Sigmoid colon (tissue), 7 donors: ENCODE results near the gene ADGRE3. TPM values are rescaled to one million over a fixed set of nuclear protein-coding genes. Genes with fewer than 3 reads are reported as not detected.

Experiments used
- DNase-seq: peaks from one replicate; pipeline ENCODE4 v3.0.0-alpha.2; 2019
- H3K27ac ChIP-seq, 4 donors: fragments of 200-600 bp; sonication (generic); one replicate each; pipeline ENCODE4 v1.5.1; 2016 to 2019; ENCODE audit warnings: mild to moderate bottlenecking in 1 of 4
- H3K27me3 ChIP-seq, 3 donors: fragments of 200-600 bp; sonication (generic); one replicate each; pipeline ENCODE4 v1.5.1; 2019; ENCODE audit warnings: mild to moderate bottlenecking in 1 of 3
- H3K36me3 ChIP-seq, 4 donors: fragments of 200-600 bp; sonication (generic); one replicate each; pipeline ENCODE4 v1.5.1; 2016 to 2019
- H3K4me1 ChIP-seq, 4 donors: fragments of 200-600 bp; sonication (generic); one replicate each; pipeline ENCODE4 v1.5.1; 2017 to 2019
- H3K4me3 ChIP-seq, 4 donors: fragments of 200-600 bp; sonication (generic); one replicate each; pipeline ENCODE4 v1.5.1; 2017 to 2019; ENCODE audit warnings: mild to moderate bottlenecking in 2 of 4, moderate library complexity in 1 of 4
- H3K9me3 ChIP-seq, 4 donors: fragments of 200-600 bp in 3 of 4; sonication (generic) in 3 of 4; one replicate each; pipeline versions ENCODE4 v1.5.1 to v1.6.1; 2013 to 2019
- CTCF ChIP-seq, 4 experiments: fragments of 450-650 bp in 3 of 4; fragments of 200-600 bp in 1 of 4; IDR thresholded peaks; one replicate each; pipeline ENCODE4 v1.5.1; 2016 to 2019; ENCODE audit warnings: antibody characterized with exemption in 4 of 4, mild to moderate bottlenecking in 3 of 4, moderate library complexity in 2 of 4
- EP300 ChIP-seq, 4 donors: sonication (generic); formaldehyde crosslinking; IDR thresholded peaks; one replicate each; pipeline ENCODE4 v1.6.1; 2017; ENCODE audit warnings: antibody characterized with exemption in 4 of 4
- POLR2A ChIP-seq, 2 donors: fragments of 450-650 bp; IDR thresholded peaks; one replicate each; pipeline ENCODE4 v1.6.1; 2016; ENCODE audit warnings: antibody characterized with exemption in 2 of 2, mild to moderate bottlenecking in 2 of 2, moderate library complexity in 2 of 2
- POLR2AphosphoS5 ChIP-seq, 4 donors: sonication (generic); formaldehyde crosslinking; IDR thresholded peaks; one replicate each; pipeline ENCODE4 v1.6.1; 2017; ENCODE audit warnings: antibody characterized with exemption in 4 of 4
- WGBS, 2 donors: extraction: QIAGEN DNeasy Blood & Tissue Kit; methylation state at CpG; one replicate each; pipeline ENCODE4 v1.1.7; 2013; 5-methylcytosine and 5-hydroxymethylcytosine counted together
- intact Hi-C: fragments of 100-400 bp; cut with DNase I; formaldehyde crosslinking; loops from one replicate; pipeline ENCODE4 v1.15.1; 2023
- polyA plus RNA-seq, 3 donors: library from polyadenylated mRNA; stranded (reverse); fragments of 200-250 nt; gene quantifications; one replicate each; pipeline ENCODE4 v1.2.3, GENCODE V29; 2013
- total RNA-seq, 4 donors: library from RNA; depleted of rRNA; stranded (reverse); fragments of >200 nt; gene quantifications; one replicate each; pipeline ENCODE4 v1.1.0, GENCODE V29; 2016
- donor health status: healthy with polysubstance abuse.
- donor health status: Bipolar disorder and iron deficiency.
- donor health status: healthy.

ADGRE3 gene
- total and polyA plus RNA-seq, 7 donors: 0.04 TPM; not detected in 6

DNA sequence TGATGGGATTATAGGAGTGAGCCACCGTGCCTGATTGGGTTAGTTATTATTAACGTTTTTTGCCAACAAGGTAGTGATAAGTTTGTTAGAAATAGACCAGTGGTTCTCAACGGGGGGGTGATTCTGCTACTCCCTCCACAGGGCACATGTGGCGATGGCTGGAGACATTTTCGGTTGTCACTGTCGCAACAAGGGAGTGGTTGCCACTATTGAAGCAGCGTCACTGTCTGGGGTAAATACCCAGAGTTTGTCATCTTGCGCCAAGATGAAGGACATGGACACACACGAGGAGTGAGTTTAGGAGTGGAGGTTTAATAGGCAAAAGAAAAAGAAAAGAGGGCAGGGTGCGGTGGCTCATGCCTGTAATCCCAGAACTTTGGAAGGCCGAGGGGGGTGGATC is 18.9 kb downstream of the ADGRE3 start:
- Histone ChIP-seq H3K4me3 (no peak overlapping the region), H3K27ac (no peak overlapping the region), H3K36me3 (no peaks in the 10 kb centered on the region), H3K9me3 (no peaks in the 10 kb centered on the region), H3K4me1 (no peaks in the 10 kb centered on the region), H3K27me3 (no peaks in the 10 kb centered on the region)
- no peak for DNase-seq
- no peak for TF ChIP-seq POLR2A (IDR thresholded peaks at IDR 0.05)
- no peak for TF ChIP-seq POLR2AphosphoS5 (IDR thresholded peaks at IDR 0.05)
- TF ChIP-seq CTCF (IDR thresholded peaks at IDR 0.05): no peak
- no peak for TF ChIP-seq EP300 (IDR thresholded peaks at IDR 0.05)
- intact Hi-C loops: no loop called here
- 71 to 80% methylated on average over 11 of the region's 11 CpGs for WGBS, 2 donors

- no peaks in the 10 kb centered on the region for H3K36me3 ChIP-seq
- no peaks in the 10 kb centered on the region for H3K9me3 ChIP-seq
- H3K27me3 ChIP-seq: no peaks in the 10 kb centered on the region
- H3K4me1 ChIP-seq: no peaks in the 10 kb centered on the region
- H3K4me3 ChIP-seq: no peak overlapping the region
- intact Hi-C loops: no loop called here
- H3K27ac ChIP-seq: no peak overlapping the region
- no peak for DNase-seq
- TF ChIP-seq CTCF (IDR thresholded peaks at IDR 0.05) (no peak), POLR2A (IDR thresholded peaks at IDR 0.05) (no peak), EP300 (IDR thresholded peaks at IDR 0.05) (no peak), POLR2AphosphoS5 (IDR thresholded peaks at IDR 0.05) (no peak)
- WGBS, 2 donors: 62 to 77% methylated on average over 7 of the region's 7 CpGs
These were observed 19.7 kb downstream of the ADGRE3 start for GRCh38 chr19:14654786-14655560.

- intact Hi-C loops: no loop called here
- Histone ChIP-seq H3K36me3 (no peaks in the 10 kb centered on the region), H3K9me3 (no peaks in the 10 kb centered on the region), H3K27ac (no peak overlapping the region), H3K4me3 (no peak overlapping the region), H3K4me1 (no peaks in the 10 kb centered on the region), H3K27me3 (no peaks in the 10 kb centered on the region)
- no peak for TF ChIP-seq POLR2A (IDR thresholded peaks at IDR 0.05)
- TF ChIP-seq CTCF (IDR thresholded peaks at IDR 0.05): no peak
- TF ChIP-seq POLR2AphosphoS5 (IDR thresholded peaks at IDR 0.05): no peak
- TF ChIP-seq EP300 (IDR thresholded peaks at IDR 0.05): no peak
- DNase-seq: no peak
- 79 to 81% methylated on average over 2 of the region's 2 CpGs for WGBS, 2 donors
These were observed 24.5 kb downstream of the ADGRE3 start for GRCh38 chr19:14650161-14650560.

DNA sequence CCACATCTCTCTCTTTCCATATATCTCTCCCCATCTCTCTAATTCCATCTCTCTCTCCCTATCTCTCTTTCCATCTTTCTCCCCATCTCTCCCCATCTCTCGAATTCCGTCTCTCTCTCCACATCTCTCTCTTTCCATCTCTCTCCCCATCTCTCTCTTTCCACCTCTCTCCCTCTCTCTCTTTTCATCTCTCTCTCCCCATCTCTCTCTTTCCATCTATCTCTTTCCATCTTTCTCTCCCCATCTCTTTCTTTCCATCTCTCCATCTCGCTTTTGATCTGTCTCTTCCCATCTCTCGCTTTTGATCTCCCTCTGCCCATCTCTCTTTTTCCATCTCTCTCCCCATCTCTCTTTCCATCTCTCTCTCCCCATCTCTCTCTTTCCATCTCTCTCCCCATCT is 25.6 kb downstream of the ADGRE3 start:
- no peaks in the 10 kb centered on the region for H3K27me3 ChIP-seq
- H3K27ac ChIP-seq: no peak overlapping the region
- no peak for DNase-seq
- WGBS, 2 donors: 66 to 75% methylated on average over 4 of the region's 4 CpGs
- TF ChIP-seq POLR2A (IDR thresholded peaks at IDR 0.05) (no peak), EP300 (IDR thresholded peaks at IDR 0.05) (no peak), CTCF (IDR thresholded peaks at IDR 0.05) (no peak), POLR2AphosphoS5 (IDR thresholded peaks at IDR 0.05) (no peak)
- H3K4me1 ChIP-seq: no peaks in the 10 kb centered on the region
- intact Hi-C loops: no loop called here
- H3K9me3 ChIP-seq: no peaks in the 10 kb centered on the region
- no peak overlapping the region for H3K4me3 ChIP-seq
- H3K36me3 ChIP-seq: no peaks in the 10 kb centered on the region

- H3K27me3 ChIP-seq: no peaks in the 10 kb centered on the region
- intact Hi-C loops: no loop called here
- no peak overlapping the region for H3K27ac ChIP-seq
- TF ChIP-seq POLR2A (IDR thresholded peaks at IDR 0.05) (no peak), EP300 (IDR thresholded peaks at IDR 0.05) (no peak), POLR2AphosphoS5 (IDR thresholded peaks at IDR 0.05) (no peak), CTCF (IDR thresholded peaks at IDR 0.05) (no peak)
- no peaks in the 10 kb centered on the region for H3K4me1 ChIP-seq
- no peak overlapping the region for H3K4me3 ChIP-seq
- 87 to 92% methylated on average over 2 of the region's 2 CpGs for WGBS, 2 donors
- DNase-seq: no peak
- no peaks in the 10 kb centered on the region for H3K9me3 ChIP-seq
- H3K36me3 ChIP-seq: no peaks in the 10 kb centered on the region
These were observed 26.1 kb downstream of the ADGRE3 start for GRCh38 chr19:14648506-14648905.
